CD4-positive, alpha-beta T cell (primary cell): ENCODE data around the gene DEDD2. TPM values are rescaled to one million over a fixed set of nuclear protein-coding genes. Genes with fewer than 3 reads are reported as not detected.
"Not testable (repeated sequence)": the region's sequence is repeated elsewhere in the genome, so short reads cannot be mapped to it uniquely, and the experiment has no call there.

Experiments used
- ATAC-seq: fragments of 200-7000 bp; cut with Tn5 transposase; one replicate; pipeline ENCODE4 v1.10.0; 2022; ENCODE audit warnings: mild to moderate bottlenecking; ENCODE audit not compliant: poor library complexity
- CTCF ChIA-PET: fragments of 350-600 bp; sonication (Branson Sonifier 250); formaldehyde crosslinking; loops from one replicate; lab custom pipeline; 2021; ENCODE audit warnings: antibody characterized with exemption, inconsistent platforms; lab: Charles Lee
- POLR2A ChIA-PET: fragments of 350-600 bp; sonication (Branson Sonifier 250); formaldehyde crosslinking; loops from one replicate; lab custom pipeline; 2021; ENCODE audit warnings: antibody characterized with exemption, inconsistent platforms; lab: Charles Lee
- DNase-seq, 14 experiments: peaks; one replicate each; pipeline ENCODE4 v3.0.0-alpha.2; 2013 to 2020; ENCODE audit warnings: mixed read lengths in 2 of 14
- H3K27ac ChIP-seq, 2 donors: one replicate each; pipeline versions ENCODE4 v1.5.1 to v1.7.0; 2013; ENCODE audit warnings: low read length in 2 of 2, low read depth in 1 of 2, mild to moderate bottlenecking in 1 of 2
- H3K27me3 ChIP-seq, 2 experiments: 1 replicate in 1 of 2; 2 replicates in 1 of 2; pipeline versions ENCODE4 v1.6.1 to v1.7.0; 2013; ENCODE audit warnings: low read length in 2 of 2, control low read depth in 1 of 2, mild to moderate bottlenecking in 1 of 2, moderate library complexity in 1 of 2; ENCODE audit not compliant: insufficient read depth in 2 of 2, control insufficient read depth in 1 of 2
- H3K36me3 ChIP-seq: one replicate; pipeline ENCODE4 v1.6.1; 2013; ENCODE audit warnings: low read length, control low read depth; ENCODE audit not compliant: insufficient read depth
- H3K4me1 ChIP-seq: one replicate; pipeline ENCODE4 v1.6.1; 2013; ENCODE audit warnings: low read length, control low read depth; ENCODE audit not compliant: insufficient read depth
- H3K4me3 ChIP-seq: one replicate; pipeline ENCODE4 v1.5.1; 2013; ENCODE audit warnings: mild to moderate bottlenecking, low read length, moderate library complexity
- H3K9me3 ChIP-seq, 2 experiments: 1 replicate in 1 of 2; 2 replicates in 1 of 2; pipeline versions ENCODE4 v1.6.1 to v1.7.0; 2013; ENCODE audit warnings: low read length in 2 of 2, mild to moderate bottlenecking in 2 of 2, control low read depth in 1 of 2, moderate library complexity in 1 of 2; ENCODE audit not compliant: control insufficient read depth in 1 of 2, insufficient read depth in 1 of 2
- H3K27ac Mint-ChIP-seq: one replicate; pipeline ENCODE4 v1.8.0; 2020; ENCODE audit warnings: mixed read lengths
- H3K27me3 Mint-ChIP-seq: one replicate; pipeline ENCODE4 v1.8.0; 2021; ENCODE audit warnings: mixed read lengths
- H3K36me3 Mint-ChIP-seq: one replicate; pipeline ENCODE4 v1.8.0; 2021; ENCODE audit warnings: low read depth, mixed read lengths
- H3K4me1 Mint-ChIP-seq: one replicate; pipeline ENCODE4 v1.8.0; 2021; ENCODE audit warnings: low read depth, mixed read lengths
- H3K4me3 Mint-ChIP-seq: one replicate; pipeline ENCODE4 v1.8.0; 2020; ENCODE audit warnings: mild to moderate bottlenecking, mixed read lengths
- H3K9me3 Mint-ChIP-seq: one replicate; pipeline ENCODE4 v1.8.0; 2020; ENCODE audit warnings: mixed read lengths
- CTCF ChIP-seq: fragments of 200-600 bp; IDR thresholded peaks from one replicate; pipeline ENCODE4 v1.8.0; 2022; ENCODE audit warnings: antibody characterized with exemption, mild to moderate bottlenecking
- intact Hi-C, 2 experiments: fragments of 100-400 bp; cut with DNase I in 1 of 2; cut with micrococcal nuclease in 1 of 2; formaldehyde crosslinking; loops; one replicate each; pipeline versions ENCODE4 v1.15.1 to v1.9.0; 2023 to 2025; cut with DNase I, micrococcal nuclease
- total RNA-seq, 174 experiments: library from RNA in 2 of 174; stranded (reverse) in 2 of 174; gene quantifications; one replicate each; pipeline ENCODE4 v1.2.3 and lab custom pipeline; 2021 to 2026

The DEDD2 gene
- total RNA-seq, 2 experiments from 2014 or later: 96.5 to 103 TPM

DNA sequence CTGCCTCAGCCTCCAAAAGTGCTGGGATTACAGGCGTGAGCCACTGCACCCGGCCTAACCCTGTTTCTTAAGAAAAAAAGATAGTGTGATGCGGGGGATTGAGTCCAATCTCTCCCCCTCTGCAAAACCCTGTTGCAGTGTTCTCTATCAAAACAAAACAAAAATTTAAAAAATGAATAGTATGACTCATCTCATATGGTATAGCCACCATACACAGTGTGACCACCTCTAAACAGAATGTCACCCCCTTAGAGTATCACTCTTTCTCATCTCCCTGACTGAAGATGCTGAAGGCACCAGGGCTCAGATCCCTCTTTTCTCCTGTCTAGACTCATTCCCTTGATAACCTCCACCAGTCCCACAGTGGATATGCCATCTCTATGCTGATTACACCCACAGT, 44.3 kb upstream of the DEDD2 start:
- ATAC-seq (no peak), DNase-seq (no peak)
- no peak for TF ChIP-seq CTCF
- Histone ChIP-seq H3K36me3 (no peaks in the 10 kb centered on the region), H3K4me1 (no peaks in the 10 kb centered on the region), H3K27me3 (no peaks in the 10 kb centered on the region), H3K4me3 (no peak overlapping the region), H3K9me3 (no peaks in the 10 kb centered on the region), H3K27ac (no peak overlapping the region)
- Mint-ChIP-seq H3K27me3 (no peaks in the 10 kb centered on the region), H3K9me3 (no peaks in the 10 kb centered on the region), H3K36me3 (no peaks in the 10 kb centered on the region), H3K4me1 (peaks cover under 1% of the 10 kb centered on the region), H3K4me3 (no peak overlapping the region), H3K27ac (no peak overlapping the region)
- POLR2A ChIA-PET: no interaction called here
- CTCF ChIA-PET: no interaction called here
- intact Hi-C loops: no loop called here

DNA sequence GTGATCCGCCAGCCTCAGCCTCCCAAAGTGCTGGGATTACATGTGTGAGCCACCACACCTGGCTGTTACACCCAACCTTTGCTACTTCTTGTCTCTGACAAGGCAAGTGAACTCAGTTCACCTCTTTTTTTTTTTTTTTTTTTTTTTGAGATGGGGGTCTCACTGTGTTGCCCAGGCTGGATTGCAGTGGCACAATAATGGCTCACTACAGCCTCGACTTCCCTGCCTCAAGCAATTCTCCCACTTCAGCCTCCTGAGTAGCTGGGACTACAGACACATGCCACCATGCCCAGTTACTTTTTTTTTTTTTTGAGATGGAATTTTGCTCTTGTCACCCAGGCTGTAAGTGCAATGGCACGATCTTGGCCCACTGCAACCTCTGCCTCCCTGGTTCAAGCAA, 40.4 kb upstream of the DEDD2 start:
- H3K36me3 ChIP-seq, intact Hi-C loops, ATAC-seq, H3K4me3 Mint-ChIP-seq, H3K4me3 ChIP-seq, H3K27ac Mint-ChIP-seq, H3K9me3 Mint-ChIP-seq, H3K27me3 ChIP-seq, DNase-seq, CTCF ChIA-PET, H3K27ac ChIP-seq, H3K36me3 Mint-ChIP-seq, H3K27me3 Mint-ChIP-seq, H3K9me3 ChIP-seq: not testable (repeated sequence)
- peaks cover 12% of the 10 kb centered on the region for H3K4me1 Mint-ChIP-seq
- H3K4me1 ChIP-seq: peaks cover 17% of the 10 kb centered on the region
- POLR2A ChIA-PET: interaction anchor here (0.9 kb wide), 1 partner anchor 25 kb away, joined by 3 read pairs; no protein-coding TSS in a partner anchor

DNA sequence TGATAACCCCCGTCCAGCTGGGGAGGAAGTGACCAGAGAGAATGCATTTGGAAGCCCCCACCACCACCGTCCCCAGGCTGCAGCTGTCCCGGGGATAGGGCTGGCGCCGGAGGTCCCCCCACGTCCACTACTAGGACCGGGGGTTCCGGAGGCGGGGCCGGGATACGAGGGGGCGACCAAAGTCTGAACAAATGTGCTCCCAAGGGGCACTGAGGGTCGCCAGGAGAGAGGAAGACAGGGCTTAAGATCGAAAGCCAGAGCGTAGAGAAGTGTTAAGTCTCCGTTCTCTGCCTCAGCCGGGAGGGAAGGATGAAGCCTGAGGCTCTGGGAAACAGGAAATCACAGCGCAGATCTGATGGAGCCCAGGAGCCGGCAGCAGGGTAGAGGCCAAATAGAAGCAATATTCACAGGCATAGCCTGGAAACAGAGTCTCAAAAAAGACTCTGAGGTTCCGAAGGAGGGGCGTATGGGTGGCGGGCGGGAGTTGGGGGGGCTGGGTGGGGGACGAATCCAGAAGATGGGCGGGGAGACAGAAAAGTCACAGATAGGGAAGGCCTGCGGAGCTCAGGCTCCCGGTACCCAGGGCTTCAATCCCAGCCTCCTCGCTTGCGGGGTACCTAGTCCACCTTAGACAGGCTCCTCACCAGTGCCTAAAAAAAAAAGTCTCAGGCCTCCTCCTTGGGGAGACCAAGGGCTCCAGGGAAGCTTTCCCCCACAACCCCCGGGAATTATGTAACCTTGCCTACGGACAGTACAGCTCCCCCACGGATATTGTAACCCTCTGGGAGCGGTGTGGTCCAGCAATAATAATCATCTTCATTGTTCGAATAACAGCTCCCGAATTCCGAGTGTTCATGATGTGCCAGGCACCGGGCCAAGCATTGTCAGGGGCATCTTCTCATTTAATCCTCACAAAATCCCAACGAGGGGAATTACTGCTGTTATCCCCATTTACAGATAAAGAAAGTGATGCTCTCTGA, 38.6 kb upstream of the DEDD2 start:
- Histone ChIP-seq H3K27me3 (no peaks in the 10 kb centered on the region), H3K9me3 (no peaks in the 10 kb centered on the region), H3K4me1 (peaks cover 35% of the 10 kb centered on the region), H3K36me3 (no peaks in the 10 kb centered on the region), H3K4me3 (peak overlapping the region; percentile 59), H3K27ac (no peak overlapping the region)
- intact Hi-C loops: loop anchor here (1.0 to 2.0 kb wide), 4 partner anchors 12 to 25 kb away; no protein-coding TSS in a partner anchor
- peaks cover 13% of the 10 kb centered on the region for H3K36me3 Mint-ChIP-seq
- no peaks in the 10 kb centered on the region for H3K27me3 Mint-ChIP-seq
- peak in 2 of 14 experiments; percentile 35 to 44 for DNase-seq
- CTCF ChIA-PET: interaction anchor here (0.9 to 1.7 kb wide), 2 partner anchors 11 to 24 kb away, joined by 3 to 12 read pairs; no protein-coding TSS in a partner anchor
- H3K27ac Mint-ChIP-seq: peak overlapping the region; percentile 85
- H3K4me3 Mint-ChIP-seq: peak overlapping the region; percentile 93
- POLR2A ChIA-PET: interaction anchor here (0.8 to 1.7 kb wide), 7 partner anchors 12 to 123 kb away, joined by 3 to 8 read pairs (median 5); partner anchors contain the start of genes CIC, GSK3A and ZNF526
- ATAC-seq: no peak
- TF ChIP-seq CTCF: no peak
- H3K9me3 Mint-ChIP-seq: no peaks in the 10 kb centered on the region
- peaks cover 27% of the 10 kb centered on the region for H3K4me1 Mint-ChIP-seq
